Panc1 (cell line): Measurements from ENCODE around the gene PCDHAC2. TPM values are rescaled to one million over a fixed set of nuclear protein-coding genes. Genes with fewer than 3 reads are reported as not detected.

Experiments used
- ATAC-seq: fragments of 200-7000 bp; cut with Tn5 transposase; 2 replicates; pipeline ENCODE4 v1.9.1; 2020; ENCODE audit warnings: mild to moderate bottlenecking, moderate library complexity
- BruUV-seq: library from RNA; stranded (reverse); fragments of 400-500 nt; replicated peaks from 2 replicates; lab custom pipeline; 2021; lab: Mats Ljungman, UMichigan
- CTCF ChIA-PET: fragments of 300-600 bp; sonication (Branson Sonifier 250); formaldehyde crosslinking; loops from one replicate; lab custom pipeline; 2022; ENCODE audit warnings: antibody characterized with exemption; lab: Charles Lee
- POLR2A ChIA-PET: fragments of 300-600 bp; sonication (Branson Sonifier 250); formaldehyde crosslinking; loops from one replicate; lab custom pipeline; 2022; ENCODE audit warnings: antibody characterized with exemption; lab: Charles Lee
- DNase-seq: peaks from one replicate; pipeline ENCODE4 v3.0.0-alpha.2; 2010; ENCODE audit warnings: low read depth, low spot score
- H3K27ac ChIP-seq: 2 replicates; pipeline ENCODE4 v1.5.1; 2011; ENCODE audit warnings: mild to moderate bottlenecking, low read length, inconsistent platforms
- H3K27me3 ChIP-seq: fragments of 200-500 bp; sonication (Bioruptor generic); 2 replicates; pipeline ENCODE4 v1.6.0; 2014; ENCODE audit warnings: low read length, inconsistent platforms; ENCODE audit not compliant: control insufficient read depth, insufficient read depth
- H3K36me3 ChIP-seq: fragments of 200-500 bp; sonication (Bioruptor generic); 2 replicates; pipeline ENCODE4 v1.5.1; 2014; ENCODE audit warnings: inconsistent platforms, mild to moderate bottlenecking, low read length, moderate library complexity; ENCODE audit not compliant: control insufficient read depth, insufficient read depth
- H3K4me1 ChIP-seq: 2 replicates; pipeline ENCODE4 v1.5.1; 2011; ENCODE audit warnings: inconsistent platforms, mild to moderate bottlenecking, low read length, moderate library complexity; ENCODE audit not compliant: control insufficient read depth, insufficient read depth
- H3K4me3 ChIP-seq, 2 experiments: 2 replicates each; pipeline ENCODE4 v1.5.1; 2011 to 2012; ENCODE audit warnings: low read depth in 2 of 2, low read length in 2 of 2, mild to moderate bottlenecking in 2 of 2, inconsistent platforms in 1 of 2, moderate library complexity in 1 of 2
- H3K9me3 ChIP-seq: fragments of 200-500 bp; sonication (Bioruptor generic); 2 replicates; pipeline ENCODE4 v1.5.1; 2014; ENCODE audit warnings: low read depth, mild to moderate bottlenecking, inconsistent platforms, low read length, moderate library complexity; ENCODE audit not compliant: control insufficient read depth, insufficient read depth
- CTCF ChIP-seq: fragments of 450-650 bp; IDR thresholded peaks from 2 replicates; pipeline ENCODE4 v1.5.1; 2017; ENCODE audit warnings: mild to moderate bottlenecking
- POLR2AphosphoS5 ChIP-seq: IDR thresholded peaks from 2 replicates; pipeline ENCODE4 v1.6.1; 2012; ENCODE audit warnings: mild to moderate bottlenecking, low read depth, low read length, moderate library complexity
- SIN3A ChIP-seq: IDR thresholded peaks from 2 replicates; pipeline ENCODE4 v1.6.1; 2012; ENCODE audit warnings: low read depth, mild to moderate bottlenecking, low read length, moderate library complexity, borderline replicate concordance; ENCODE audit not compliant: insufficient read depth
- TCF7L2 ChIP-seq: IDR thresholded peaks from 2 replicates; pipeline ENCODE4 v1.6.1; 2011; ENCODE audit warnings: mild to moderate bottlenecking, low read depth, low read length, inconsistent platforms
- in situ Hi-C: cut with HindIII; loops from 2 replicates; pipeline ENCODE4 v1.10.0; 2016; ENCODE audit warnings: low sequenced_read_pairs, low pct_unique_long_range_greater_than_20kb
- intact Hi-C: fragments of 100-400 bp; cut with micrococcal nuclease; formaldehyde crosslinking; loops from one replicate; pipeline ENCODE4 v1.10.0; 2022; ENCODE audit not compliant: unreplicated experiment
- total RNA-seq: library from RNA; stranded (reverse); gene quantifications from one replicate; pipeline ENCODE4 v1.2.1, GENCODE V29; 2021; ENCODE audit not compliant: unreplicated experiment
- TF ChIP-seq, protein P1 (sequence below), 2 experiments: IDR thresholded peaks; 2 replicates each; pipeline ENCODE4 v1.6.1; 2011 to 2012; ENCODE audit warnings: low read depth in 2 of 2, control low read depth in 1 of 2, low read length in 1 of 2, mild to moderate bottlenecking in 1 of 2, moderate library complexity in 1 of 2; ENCODE audit not compliant: insufficient read depth in 1 of 2

Gene PCDHAC2
- total RNA-seq, 1 experiment from 2014 or later = 8.8 TPM

DNA sequence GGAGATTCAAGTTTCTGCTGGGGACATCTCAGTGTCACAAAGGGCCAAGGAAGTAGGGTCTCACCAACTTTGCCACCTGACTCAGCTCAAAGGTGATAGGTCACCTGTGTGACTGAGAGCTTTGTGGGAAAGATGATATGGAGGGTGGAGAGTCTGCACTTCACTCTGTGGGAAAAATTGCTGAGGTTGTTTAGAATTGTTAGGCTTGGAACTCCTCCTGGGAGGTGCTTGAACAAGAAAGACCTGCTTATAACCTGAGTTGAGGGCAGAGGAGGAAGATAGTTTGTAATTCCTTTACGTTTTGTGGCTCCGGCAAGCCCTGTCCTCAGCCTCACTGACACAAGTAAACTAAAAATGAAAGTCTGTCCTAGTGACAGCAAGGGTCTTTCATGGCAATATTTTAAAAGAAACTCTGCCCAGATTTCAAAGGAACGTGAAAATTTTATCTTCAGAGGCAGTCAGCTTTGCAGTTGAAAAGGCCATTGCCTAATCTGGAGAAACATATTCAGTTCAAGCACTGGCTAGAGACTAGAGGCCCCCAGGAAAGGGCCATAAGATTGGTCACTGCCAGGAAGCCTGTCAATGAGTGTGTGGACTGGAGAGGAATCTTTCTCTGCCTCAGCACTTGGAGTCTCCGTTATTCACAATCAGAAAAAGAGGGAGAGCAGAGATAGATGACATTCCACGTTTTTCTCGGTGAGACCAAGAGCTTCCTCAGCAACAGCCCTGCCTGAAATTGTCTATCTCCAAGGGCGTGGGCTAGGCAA is 23.2 kb downstream of the PCDHAC2 start:
- no peak overlapping the region for H3K4me3 ChIP-seq
- TF ChIP-seq, protein P1, sequence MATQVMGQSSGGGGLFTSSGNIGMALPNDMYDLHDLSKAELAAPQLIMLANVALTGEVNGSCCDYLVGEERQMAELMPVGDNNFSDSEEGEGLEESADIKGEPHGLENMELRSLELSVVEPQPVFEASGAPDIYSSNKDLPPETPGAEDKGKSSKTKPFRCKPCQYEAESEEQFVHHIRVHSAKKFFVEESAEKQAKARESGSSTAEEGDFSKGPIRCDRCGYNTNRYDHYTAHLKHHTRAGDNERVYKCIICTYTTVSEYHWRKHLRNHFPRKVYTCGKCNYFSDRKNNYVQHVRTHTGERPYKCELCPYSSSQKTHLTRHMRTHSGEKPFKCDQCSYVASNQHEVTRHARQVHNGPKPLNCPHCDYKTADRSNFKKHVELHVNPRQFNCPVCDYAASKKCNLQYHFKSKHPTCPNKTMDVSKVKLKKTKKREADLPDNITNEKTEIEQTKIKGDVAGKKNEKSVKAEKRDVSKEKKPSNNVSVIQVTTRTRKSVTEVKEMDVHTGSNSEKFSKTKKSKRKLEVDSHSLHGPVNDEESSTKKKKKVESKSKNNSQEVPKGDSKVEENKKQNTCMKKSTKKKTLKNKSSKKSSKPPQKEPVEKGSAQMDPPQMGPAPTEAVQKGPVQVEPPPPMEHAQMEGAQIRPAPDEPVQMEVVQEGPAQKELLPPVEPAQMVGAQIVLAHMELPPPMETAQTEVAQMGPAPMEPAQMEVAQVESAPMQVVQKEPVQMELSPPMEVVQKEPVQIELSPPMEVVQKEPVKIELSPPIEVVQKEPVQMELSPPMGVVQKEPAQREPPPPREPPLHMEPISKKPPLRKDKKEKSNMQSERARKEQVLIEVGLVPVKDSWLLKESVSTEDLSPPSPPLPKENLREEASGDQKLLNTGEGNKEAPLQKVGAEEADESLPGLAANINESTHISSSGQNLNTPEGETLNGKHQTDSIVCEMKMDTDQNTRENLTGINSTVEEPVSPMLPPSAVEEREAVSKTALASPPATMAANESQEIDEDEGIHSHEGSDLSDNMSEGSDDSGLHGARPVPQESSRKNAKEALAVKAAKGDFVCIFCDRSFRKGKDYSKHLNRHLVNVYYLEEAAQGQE (IDR thresholded peaks at IDR 0.05; ENCODE audit: insufficient read depth in 1 of 2, low read depth in 2 of 2, low read length in 1 of 2) = no peak
- TF ChIP-seq POLR2AphosphoS5 (no peak), TCF7L2 (no peak), SIN3A (no peak), CTCF (no peak)
- no TSS peak for BruUV-seq
- ATAC-seq (no peak), DNase-seq (no peak)
- intact Hi-C loops = no loop called here
- no peaks in the 10 kb centered on the region for H3K4me1 ChIP-seq
- ChIA-PET CTCF (no interaction called here), POLR2A (no interaction called here)
- no peak overlapping the region for H3K27ac ChIP-seq
- no peaks in the 10 kb centered on the region for H3K9me3 ChIP-seq
- no peaks in the 10 kb centered on the region for H3K36me3 ChIP-seq
- in situ Hi-C loops = no loop called here
- H3K27me3 ChIP-seq = no peaks in the 10 kb centered on the region

DNA sequence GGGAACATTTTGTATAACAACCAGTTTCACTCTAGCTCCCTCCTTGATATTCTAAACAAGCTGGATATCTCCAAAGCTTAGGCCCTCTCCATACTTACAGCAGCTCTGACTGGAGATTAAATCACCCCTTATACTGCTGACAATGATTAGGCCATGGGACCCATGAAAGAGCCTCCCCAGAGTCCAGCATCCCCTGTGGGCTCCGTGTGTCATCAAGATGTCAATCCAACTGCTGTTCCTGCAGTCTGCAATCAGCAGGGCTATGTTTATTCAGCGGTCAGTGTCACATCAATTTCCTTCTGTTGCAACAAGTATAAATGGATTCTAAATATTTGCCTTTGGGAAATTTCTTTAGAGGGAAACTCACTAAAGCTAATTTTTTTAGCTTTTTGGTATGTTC is 26.6 kb downstream of the PCDHAC2 start:
- Histone ChIP-seq H3K9me3 (no peaks in the 10 kb centered on the region), H3K4me3 (no peak overlapping the region), H3K4me1 (no peaks in the 10 kb centered on the region), H3K27ac (no peak overlapping the region), H3K27me3 (no peaks in the 10 kb centered on the region), H3K36me3 (no peaks in the 10 kb centered on the region)
- no TSS peak for BruUV-seq
- in situ Hi-C loops (no loop called here), intact Hi-C loops (no loop called here)
- TF ChIP-seq CTCF (no peak), POLR2AphosphoS5 (no peak), TCF7L2 (no peak), SIN3A (no peak)
- TF ChIP-seq, protein P1 (IDR thresholded peaks at IDR 0.05; ENCODE audit: insufficient read depth in 1 of 2, low read depth in 2 of 2, low read length in 1 of 2) = no peak
- ATAC-seq (no peak), DNase-seq (no peak)
- ChIA-PET POLR2A (no interaction called here), CTCF (no interaction called here)
